MG63 (cell line): ENCODE results near the gene SEMA6D. TPM values are rescaled to one million over a fixed set of nuclear protein-coding genes. Genes with fewer than 3 reads are reported as not detected.

ENCODE experiments used
- DNase-seq: peaks from one replicate; pipeline ENCODE4 v3.0.0-alpha.2; 2020
- H3K27me3 ChIP-seq: fragments of 250-450 bp; sonication (Bioruptor Pico); 2 replicates; pipeline ENCODE4 v1.5.1; 2020; ENCODE audit warnings: mild to moderate bottlenecking, moderate library complexity
- H3K36me3 ChIP-seq: fragments of 250-450 bp; sonication (Bioruptor Pico); 2 replicates; pipeline ENCODE4 v1.5.1; 2020; ENCODE audit warnings: mild to moderate bottlenecking, moderate library complexity
- H3K4me3 ChIP-seq: fragments of 250-450 bp; sonication (Bioruptor Pico); 2 replicates; pipeline ENCODE4 v1.5.1; 2020; ENCODE audit warnings: mild to moderate bottlenecking, moderate library complexity
- H3K9me3 ChIP-seq: fragments of 250-450 bp; sonication (Bioruptor Pico); 2 replicates; pipeline ENCODE4 v1.5.1; 2020; ENCODE audit warnings: mild to moderate bottlenecking, moderate library complexity
- total RNA-seq: library from RNA; depleted of rRNA; stranded (reverse); fragments of >200 nt; shearing (Covaris generic); gene quantifications from 2 replicates; pipeline ENCODE4 v1.2.3, GENCODE V29; 2014; ENCODE audit warnings: low replicate concordance

The SEMA6D gene
- total RNA-seq, 1 experiment from 2014 or later = 14.1 TPM

GRCh38 chr15:47708161-47708980, 8.9 kb upstream of the SEMA6D start:
- H3K9me3 ChIP-seq = no peaks in the 10 kb centered on the region
- H3K4me3 ChIP-seq = no peak overlapping the region
- no peaks in the 10 kb centered on the region for H3K27me3 ChIP-seq
- DNase-seq = no peak
- H3K36me3 ChIP-seq = no peaks in the 10 kb centered on the region

GRCh38 chr15:47711655-47712054, 5.7 kb upstream of the SEMA6D start:
- Histone ChIP-seq H3K27me3 (no peaks in the 10 kb centered on the region), H3K36me3 (no peaks in the 10 kb centered on the region), H3K4me3 (no peak overlapping the region), H3K9me3 (no peaks in the 10 kb centered on the region)
- no peak for DNase-seq

GRCh38 chr15:47715402-47715801, 1.9 kb upstream of the SEMA6D start:
- Histone ChIP-seq H3K36me3 (no peaks in the 10 kb centered on the region), H3K27me3 (no peaks in the 10 kb centered on the region), H3K4me3 (no peak overlapping the region), H3K9me3 (no peaks in the 10 kb centered on the region)
- DNase-seq = no peak

- H3K9me3 ChIP-seq = no peaks in the 10 kb centered on the region
- peak; percentile 71 for DNase-seq
- H3K4me3 ChIP-seq = peak overlapping the region; percentile 74; the same call in 1 of the 2 replicates
- H3K36me3 ChIP-seq = no peaks in the 10 kb centered on the region
- no peaks in the 10 kb centered on the region for H3K27me3 ChIP-seq
These were observed 1.4 kb upstream of the SEMA6D start for GRCh38 chr15:47715856-47716445.

GRCh38 chr15:47716516-47716915, 789 bp upstream of the SEMA6D start:
- H3K36me3 ChIP-seq = no peaks in the 10 kb centered on the region; the same call in 1 of the 2 replicates
- no peaks in the 10 kb centered on the region for H3K9me3 ChIP-seq
- peak overlapping the region; percentile 74 for H3K4me3 ChIP-seq
- no peaks in the 10 kb centered on the region for H3K27me3 ChIP-seq
- no peak for DNase-seq

GRCh38 chr15:47718497-47719437, 1.5 kb downstream of the SEMA6D start:
- DNase-seq = peak; percentile 22
- Histone ChIP-seq H3K9me3 (no peaks in the 10 kb centered on the region), H3K36me3 (peaks cover 5% of the 10 kb centered on the region), H3K4me3 (peak overlapping the region; percentile 74), H3K27me3 (no peaks in the 10 kb centered on the region)

- Histone ChIP-seq H3K4me3 (peak overlapping the region; percentile 74), H3K27me3 (no peaks in the 10 kb centered on the region), H3K36me3 (peaks cover 5% of the 10 kb centered on the region), H3K9me3 (no peaks in the 10 kb centered on the region)
- no peak for DNase-seq
These were observed 2.4 kb downstream of the SEMA6D start for GRCh38 chr15:47719730-47720129.

- Histone ChIP-seq H3K9me3 (no peaks in the 10 kb centered on the region), H3K4me3 (no peak overlapping the region), H3K36me3 (peaks cover 5% of the 10 kb centered on the region), H3K27me3 (no peaks in the 10 kb centered on the region)
- DNase-seq = no peak
These were observed 3.2 kb downstream of the SEMA6D start for GRCh38 chr15:47720555-47720954.

GRCh38 chr15:47721676-47722075, 4.4 kb downstream of the SEMA6D start:
- Histone ChIP-seq H3K27me3 (no peaks in the 10 kb centered on the region), H3K9me3 (no peaks in the 10 kb centered on the region), H3K36me3 (peaks cover 5% of the 10 kb centered on the region), H3K4me3 (no peak overlapping the region)
- DNase-seq = no peak

GRCh38 chr15:47724346-47724745, 7.0 kb downstream of the SEMA6D start:
- H3K36me3 ChIP-seq = peaks cover 5% of the 10 kb centered on the region
- no peak overlapping the region for H3K4me3 ChIP-seq
- no peaks in the 10 kb centered on the region for H3K9me3 ChIP-seq
- no peaks in the 10 kb centered on the region for H3K27me3 ChIP-seq
- no peak for DNase-seq

GRCh38 chr15:47725051-47725450, 7.7 kb downstream of the SEMA6D start:
- Histone ChIP-seq H3K36me3 (peaks cover 5% of the 10 kb centered on the region), H3K9me3 (no peaks in the 10 kb centered on the region), H3K27me3 (no peaks in the 10 kb centered on the region), H3K4me3 (no peak overlapping the region)
- no peak for DNase-seq

- H3K27me3 ChIP-seq = no peaks in the 10 kb centered on the region
- H3K4me3 ChIP-seq = no peak overlapping the region
- no peaks in the 10 kb centered on the region for H3K9me3 ChIP-seq
- peaks cover 5% of the 10 kb centered on the region for H3K36me3 ChIP-seq
- DNase-seq = no peak
These were observed 8.6 kb downstream of the SEMA6D start for GRCh38 chr15:47725906-47726305.

- peaks cover 5% of the 10 kb centered on the region for H3K36me3 ChIP-seq
- no peaks in the 10 kb centered on the region for H3K27me3 ChIP-seq
- no peak for DNase-seq
- no peak overlapping the region for H3K4me3 ChIP-seq
- no peaks in the 10 kb centered on the region for H3K9me3 ChIP-seq
These were observed 9.1 kb downstream of the SEMA6D start for GRCh38 chr15:47726399-47726823.

- no peaks in the 10 kb centered on the region for H3K9me3 ChIP-seq
- no peaks in the 10 kb centered on the region for H3K27me3 ChIP-seq
- DNase-seq = no peak
- no peak overlapping the region for H3K4me3 ChIP-seq
- peaks cover 5% of the 10 kb centered on the region for H3K36me3 ChIP-seq
These were observed 9.8 kb downstream of the SEMA6D start for GRCh38 chr15:47727137-47727536.

- DNase-seq = no peak
- peaks cover 2% of the 10 kb centered on the region for H3K36me3 ChIP-seq
These were observed 10.4 kb downstream of the SEMA6D start for GRCh38 chr15:47727676-47728075.

GRCh38 chr15:47728426-47728825, 11.1 kb downstream of the SEMA6D start:
- no peaks in the 10 kb centered on the region for H3K9me3 ChIP-seq
- DNase-seq = no peak
- no peak overlapping the region for H3K4me3 ChIP-seq
- H3K27me3 ChIP-seq = no peaks in the 10 kb centered on the region
- H3K36me3 ChIP-seq = no peaks in the 10 kb centered on the region; the same call in 1 of the 2 replicates

More at GRCh38 chr15:47727676-47728075, 10.4 kb downstream of the SEMA6D start:
- no peak overlapping the region for H3K4me3 ChIP-seq
- no peaks in the 10 kb centered on the region for H3K9me3 ChIP-seq
- H3K27me3 ChIP-seq = no peaks in the 10 kb centered on the region

- Histone ChIP-seq H3K36me3 (no peaks in the 10 kb centered on the region; the same call in 1 of the 2 replicates), H3K27me3 (no peaks in the 10 kb centered on the region), H3K9me3 (no peaks in the 10 kb centered on the region), H3K4me3 (no peak overlapping the region)
- no peak for DNase-seq
These were observed 11.6 kb downstream of the SEMA6D start for GRCh38 chr15:47728886-47729285.
